Neutrophil (primary cell): Measurements from ENCODE around the gene FSTL4.

Experiments used
- H3K27ac ChIP-seq: fragments of 200-600 bp; sonication (generic); 2 replicates; pipeline ENCODE4 v1.5.1; 2016; ENCODE audit warnings: mild to moderate bottlenecking, moderate library complexity
- H3K27me3 ChIP-seq: fragments of 200-600 bp; sonication (generic); 2 replicates; pipeline ENCODE4 v1.6.0; 2016; ENCODE audit warnings: mild to moderate bottlenecking
- H3K36me3 ChIP-seq: fragments of 200-600 bp; sonication (generic); 2 replicates; pipeline ENCODE4 v1.5.1; 2017
- H3K4me1 ChIP-seq, 2 experiments: fragments of 200-600 bp in 1 of 2; sonication (generic) in 1 of 2; 1 replicate in 1 of 2; 2 replicates in 1 of 2; pipeline versions ENCODE4 v1.5.1 to v1.6.1; 2013 to 2016; ENCODE audit warnings: low read depth in 1 of 2, low read length in 1 of 2, mild to moderate bottlenecking in 1 of 2, moderate library complexity in 1 of 2; ENCODE audit not compliant: control insufficient read depth in 1 of 2, insufficient read depth in 1 of 2
- H3K4me3 ChIP-seq, 2 experiments: fragments of 200-600 bp in 1 of 2; sonication (generic) in 1 of 2; 1 replicate in 1 of 2; 2 replicates in 1 of 2; pipeline ENCODE4 v1.5.1; 2013 to 2016; ENCODE audit warnings: low read depth in 1 of 2, low read length in 1 of 2, mild to moderate bottlenecking in 1 of 2, moderate library complexity in 1 of 2
- H3K9me3 ChIP-seq: fragments of 200-600 bp; sonication (generic); 2 replicates; pipeline ENCODE4 v1.5.1; 2016
- CTCF ChIP-seq: fragments of 200-600 bp; sonication (generic); IDR thresholded peaks from 2 replicates; pipeline ENCODE4 v1.5.1; 2016; ENCODE audit warnings: antibody characterized with exemption

FSTL4 gene

GRCh38 chr5:133364936-133365707 is 247.2 kb downstream of the FSTL4 start:
- no peak for TF ChIP-seq CTCF
- no peaks in the 10 kb centered on the region for H3K27me3 ChIP-seq
- no peak overlapping the region for H3K4me3 ChIP-seq
- no peak overlapping the region for H3K27ac ChIP-seq
- no peaks in the 10 kb centered on the region for H3K4me1 ChIP-seq
- H3K9me3 ChIP-seq: no peaks in the 10 kb centered on the region
- no peaks in the 10 kb centered on the region for H3K36me3 ChIP-seq

- no peaks in the 10 kb centered on the region for H3K4me1 ChIP-seq
Measured at GRCh38 chr5:133363807-133364587, 248.3 kb downstream of the FSTL4 start.

GRCh38 chr5:133362438-133362837 is 249.9 kb downstream of the FSTL4 start:
- TF ChIP-seq CTCF: no peak
- H3K4me1 ChIP-seq: no peaks in the 10 kb centered on the region
- no peaks in the 10 kb centered on the region for H3K27me3 ChIP-seq
- H3K9me3 ChIP-seq: no peaks in the 10 kb centered on the region
- H3K36me3 ChIP-seq: no peaks in the 10 kb centered on the region
- no peak overlapping the region for H3K27ac ChIP-seq
- no peak overlapping the region for H3K4me3 ChIP-seq

More at GRCh38 chr5:133363807-133364587, 248.3 kb downstream of the FSTL4 start:
- Histone ChIP-seq H3K9me3 (no peaks in the 10 kb centered on the region), H3K27ac (no peak overlapping the region), H3K27me3 (no peaks in the 10 kb centered on the region), H3K36me3 (no peaks in the 10 kb centered on the region), H3K4me3 (no peak overlapping the region)
- TF ChIP-seq CTCF: no peak

GRCh38 chr5:133361922-133362321 is 250.4 kb downstream of the FSTL4 start:
- H3K4me3 ChIP-seq: no peak overlapping the region
- no peak overlapping the region for H3K27ac ChIP-seq
- H3K36me3 ChIP-seq: no peaks in the 10 kb centered on the region
- TF ChIP-seq CTCF: no peak
- H3K27me3 ChIP-seq: no peaks in the 10 kb centered on the region
- no peaks in the 10 kb centered on the region for H3K4me1 ChIP-seq
- no peaks in the 10 kb centered on the region for H3K9me3 ChIP-seq

DNA sequence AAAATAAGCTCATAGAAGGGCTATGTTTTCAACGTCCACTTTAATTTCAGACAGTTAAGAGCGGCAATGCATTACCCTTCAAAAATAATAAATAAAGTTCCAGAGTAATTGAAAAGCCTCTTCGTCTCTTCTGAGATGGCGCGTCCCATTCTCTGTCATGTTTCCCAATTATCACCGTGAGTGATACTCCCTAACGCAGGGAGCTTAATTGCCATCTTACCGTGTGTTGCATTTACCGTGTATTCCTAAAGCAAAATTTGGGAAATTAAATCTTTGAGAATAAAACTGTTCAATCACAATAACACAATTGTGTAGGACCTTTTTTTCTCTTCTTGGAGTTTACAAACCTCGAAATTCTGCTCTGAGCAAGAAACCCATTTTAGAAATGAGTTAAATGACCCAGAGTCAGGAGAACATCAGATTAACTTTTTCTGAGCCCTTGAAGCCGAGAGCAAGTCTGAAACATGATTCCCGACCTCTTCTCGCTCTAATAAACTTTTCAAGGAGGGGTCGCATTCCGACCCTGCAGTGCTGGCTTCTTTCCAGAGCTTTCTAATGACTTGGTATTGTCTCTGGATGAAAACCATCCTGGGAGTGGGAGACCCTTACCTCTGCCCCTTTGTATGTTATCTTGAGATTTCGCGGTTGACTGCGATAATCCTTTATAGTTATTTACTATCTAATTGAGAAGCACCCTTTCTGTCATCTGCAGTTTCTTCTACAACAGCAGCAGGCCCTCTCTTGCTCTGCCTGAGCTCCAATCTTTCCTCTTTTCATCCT is 251.5 kb downstream of the FSTL4 start:
- no peak for TF ChIP-seq CTCF
- no peaks in the 10 kb centered on the region for H3K36me3 ChIP-seq

More for the DNA sequence above, 251.5 kb downstream of the FSTL4 start:
- no peaks in the 10 kb centered on the region for H3K27me3 ChIP-seq
- H3K4me1 ChIP-seq: no peaks in the 10 kb centered on the region
- no peak overlapping the region for H3K27ac ChIP-seq
- H3K4me3 ChIP-seq: no peak overlapping the region
- no peaks in the 10 kb centered on the region for H3K9me3 ChIP-seq
